Panc1 (cell line): ENCODE data around the gene DNTT. TPM values are rescaled to one million over a fixed set of nuclear protein-coding genes. Genes with fewer than 3 reads are reported as not detected.

Experiments used
- ATAC-seq: fragments of 200-7000 bp; cut with Tn5 transposase; 2 replicates; pipeline ENCODE4 v1.9.1; 2020; ENCODE audit warnings: mild to moderate bottlenecking, moderate library complexity
- BruUV-seq: library from RNA; stranded (reverse); fragments of 400-500 nt; replicated peaks from 2 replicates; lab custom pipeline; 2021; lab: Mats Ljungman, UMichigan
- CTCF ChIA-PET: fragments of 300-600 bp; sonication (Branson Sonifier 250); formaldehyde crosslinking; loops from one replicate; lab custom pipeline; 2022; ENCODE audit warnings: antibody characterized with exemption; lab: Charles Lee
- POLR2A ChIA-PET: fragments of 300-600 bp; sonication (Branson Sonifier 250); formaldehyde crosslinking; loops from one replicate; lab custom pipeline; 2022; ENCODE audit warnings: antibody characterized with exemption; lab: Charles Lee
- DNase-seq: peaks from one replicate; pipeline ENCODE4 v3.0.0-alpha.2; 2010; ENCODE audit warnings: low read depth, low spot score
- H3K27ac ChIP-seq: 2 replicates; pipeline ENCODE4 v1.5.1; 2011; ENCODE audit warnings: mild to moderate bottlenecking, low read length, inconsistent platforms
- H3K27me3 ChIP-seq: fragments of 200-500 bp; sonication (Bioruptor generic); 2 replicates; pipeline ENCODE4 v1.6.0; 2014; ENCODE audit warnings: low read length, inconsistent platforms; ENCODE audit not compliant: control insufficient read depth, insufficient read depth
- H3K36me3 ChIP-seq: fragments of 200-500 bp; sonication (Bioruptor generic); 2 replicates; pipeline ENCODE4 v1.5.1; 2014; ENCODE audit warnings: inconsistent platforms, mild to moderate bottlenecking, low read length, moderate library complexity; ENCODE audit not compliant: control insufficient read depth, insufficient read depth
- H3K4me1 ChIP-seq: 2 replicates; pipeline ENCODE4 v1.5.1; 2011; ENCODE audit warnings: inconsistent platforms, mild to moderate bottlenecking, low read length, moderate library complexity; ENCODE audit not compliant: control insufficient read depth, insufficient read depth
- H3K4me3 ChIP-seq, 2 experiments: 2 replicates each; pipeline ENCODE4 v1.5.1; 2011 to 2012; ENCODE audit warnings: low read depth in 2 of 2, low read length in 2 of 2, mild to moderate bottlenecking in 2 of 2, inconsistent platforms in 1 of 2, moderate library complexity in 1 of 2
- H3K9me3 ChIP-seq: fragments of 200-500 bp; sonication (Bioruptor generic); 2 replicates; pipeline ENCODE4 v1.5.1; 2014; ENCODE audit warnings: low read depth, mild to moderate bottlenecking, inconsistent platforms, low read length, moderate library complexity; ENCODE audit not compliant: control insufficient read depth, insufficient read depth
- CTCF ChIP-seq: fragments of 450-650 bp; IDR thresholded peaks from 2 replicates; pipeline ENCODE4 v1.5.1; 2017; ENCODE audit warnings: mild to moderate bottlenecking
- POLR2AphosphoS5 ChIP-seq: IDR thresholded peaks from 2 replicates; pipeline ENCODE4 v1.6.1; 2012; ENCODE audit warnings: mild to moderate bottlenecking, low read depth, low read length, moderate library complexity
- REST ChIP-seq, 2 experiments: IDR thresholded peaks; 2 replicates each; pipeline ENCODE4 v1.6.1; 2011 to 2012; ENCODE audit warnings: low read depth in 2 of 2, control low read depth in 1 of 2, low read length in 1 of 2, mild to moderate bottlenecking in 1 of 2, moderate library complexity in 1 of 2; ENCODE audit not compliant: insufficient read depth in 1 of 2
- SIN3A ChIP-seq: IDR thresholded peaks from 2 replicates; pipeline ENCODE4 v1.6.1; 2012; ENCODE audit warnings: low read depth, mild to moderate bottlenecking, low read length, moderate library complexity, borderline replicate concordance; ENCODE audit not compliant: insufficient read depth
- TCF7L2 ChIP-seq: IDR thresholded peaks from 2 replicates; pipeline ENCODE4 v1.6.1; 2011; ENCODE audit warnings: mild to moderate bottlenecking, low read depth, low read length, inconsistent platforms
- in situ Hi-C: cut with HindIII; loops from 2 replicates; pipeline ENCODE4 v1.10.0; 2016; ENCODE audit warnings: low sequenced_read_pairs, low pct_unique_long_range_greater_than_20kb
- intact Hi-C: fragments of 100-400 bp; cut with micrococcal nuclease; formaldehyde crosslinking; loops from one replicate; pipeline ENCODE4 v1.10.0; 2022; ENCODE audit not compliant: unreplicated experiment
- total RNA-seq: library from RNA; stranded (reverse); gene quantifications from one replicate; pipeline ENCODE4 v1.2.1, GENCODE V29; 2021; ENCODE audit not compliant: unreplicated experiment

Gene DNTT
- total RNA-seq, 1 experiment from 2014 or later = not detected

GRCh38 chr10:96295475-96295874 is 8.8 kb upstream of the DNTT start:
- intact Hi-C loops = no loop called here
- POLR2A ChIA-PET = no interaction called here
- DNase-seq = no peak
- Histone ChIP-seq H3K27me3 (peaks cover 58% of the 10 kb centered on the region), H3K9me3 (no peaks in the 10 kb centered on the region), H3K36me3 (no peaks in the 10 kb centered on the region), H3K27ac (no peak overlapping the region), H3K4me3 (no peak overlapping the region), H3K4me1 (no peaks in the 10 kb centered on the region)
- ATAC-seq = no peak
- TF ChIP-seq REST (IDR thresholded peaks at IDR 0.05; ENCODE audit: insufficient read depth in 1 of 2, low read depth in 2 of 2, low read length in 1 of 2) = no peak
- no peak for TF ChIP-seq POLR2AphosphoS5
- no peak for TF ChIP-seq TCF7L2
- TF ChIP-seq CTCF = no peak
- no peak for TF ChIP-seq SIN3A
- in situ Hi-C loops = no loop called here
- CTCF ChIA-PET = no interaction called here
- no TSS peak for BruUV-seq

GRCh38 chr10:96297486-96297885 is 6.7 kb upstream of the DNTT start:
- POLR2A ChIA-PET = no interaction called here
- in situ Hi-C loops = no loop called here

More at GRCh38 chr10:96297486-96297885, 6.7 kb upstream of the DNTT start:
- Histone ChIP-seq H3K4me1 (no peaks in the 10 kb centered on the region), H3K36me3 (no peaks in the 10 kb centered on the region), H3K4me3 (no peak overlapping the region), H3K9me3 (no peaks in the 10 kb centered on the region), H3K27ac (no peak overlapping the region), H3K27me3 (peaks cover 51% of the 10 kb centered on the region)
- DNase-seq (no peak), ATAC-seq (no peak)
- no TSS peak for BruUV-seq
- intact Hi-C loops = no loop called here
- no peak for TF ChIP-seq REST (IDR thresholded peaks at IDR 0.05; ENCODE audit: insufficient read depth in 1 of 2, low read depth in 2 of 2, low read length in 1 of 2)
- no peak for TF ChIP-seq SIN3A
- no peak for TF ChIP-seq POLR2AphosphoS5
- TF ChIP-seq TCF7L2 = no peak
- TF ChIP-seq CTCF = no peak
- CTCF ChIA-PET = no interaction called here
